HL-60 (cell line): ENCODE data around the gene MKKS.

Experiments
- DNase-seq, 2 experiments: peaks; one replicate each; pipeline ENCODE4 v3.0.0-alpha.2; 2010 to 2020; ENCODE audit warnings: low read depth in 1 of 2, low spot score in 1 of 2
- H3K27ac ChIP-seq: fragments of 250-450 bp; sonication (Bioruptor Pico); replicated peaks from 2 replicates; pipeline ENCODE4 v1.5.1; 2020; ENCODE audit warnings: mild to moderate bottlenecking, moderate library complexity
- H3K27me3 ChIP-seq: fragments of 250-450 bp; sonication (Bioruptor Pico); 2 replicates; pipeline ENCODE4 v1.5.1; 2021; ENCODE audit warnings: mild to moderate bottlenecking, moderate library complexity; ENCODE audit not compliant: insufficient read depth, poor library complexity, severe bottlenecking
- H3K4me3 ChIP-seq: replicated peaks from 2 replicates; pipeline ENCODE4 v1.5.1; 2011; ENCODE audit warnings: mild to moderate bottlenecking, control low read depth, low read length; ENCODE audit not compliant: insufficient read depth
- GABPA ChIP-seq: IDR thresholded peaks from 2 replicates; pipeline ENCODE4 v1.6.1; 2012; ENCODE audit warnings: low read depth
- POLR2AphosphoS5 ChIP-seq: IDR thresholded peaks from 2 replicates; pipeline ENCODE4 v1.6.1; 2012; ENCODE audit warnings: low read depth
- SPI1 ChIP-seq: IDR thresholded peaks from 2 replicates; pipeline ENCODE4 v1.6.1; 2012; ENCODE audit warnings: low read depth, mild to moderate bottlenecking, borderline replicate concordance
- TF ChIP-seq, protein P1 (sequence below): IDR thresholded peaks from one replicate; pipeline ENCODE4 v1.5.1; 2011; ENCODE audit warnings: low read length, control low read depth, inconsistent platforms; ENCODE audit not compliant: insufficient read depth
- TF ChIP-seq, protein P2 (sequence below): IDR thresholded peaks from 2 replicates; pipeline ENCODE4 v1.6.1; 2012; ENCODE audit warnings: low read depth; ENCODE audit not compliant: insufficient replicate concordance

MKKS gene

DNA sequence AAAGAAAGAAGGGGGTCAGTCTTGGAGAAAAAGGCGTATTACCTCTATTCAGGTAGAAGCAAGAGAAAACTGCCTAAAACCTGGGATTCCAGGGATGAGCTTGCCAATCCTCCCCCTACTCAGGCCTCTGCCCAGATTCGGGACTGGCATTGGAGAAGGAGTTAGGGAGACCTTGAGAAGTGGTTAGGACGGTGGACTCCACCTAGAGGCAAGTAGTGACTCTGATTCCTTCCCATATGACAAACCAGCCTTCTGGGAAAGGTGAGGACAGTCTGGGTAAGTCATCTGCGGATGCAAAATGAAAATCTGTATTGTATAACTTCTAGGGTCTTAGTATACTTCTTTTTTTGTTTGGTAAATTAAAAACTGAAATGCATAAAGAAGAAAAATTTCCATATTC is 44.9 kb upstream of the MKKS start:
- no peak for DNase-seq
- TF ChIP-seq GABPA (no peak), SPI1 (no peak), POLR2AphosphoS5 (no peak)
- TF ChIP-seq, protein P1, sequence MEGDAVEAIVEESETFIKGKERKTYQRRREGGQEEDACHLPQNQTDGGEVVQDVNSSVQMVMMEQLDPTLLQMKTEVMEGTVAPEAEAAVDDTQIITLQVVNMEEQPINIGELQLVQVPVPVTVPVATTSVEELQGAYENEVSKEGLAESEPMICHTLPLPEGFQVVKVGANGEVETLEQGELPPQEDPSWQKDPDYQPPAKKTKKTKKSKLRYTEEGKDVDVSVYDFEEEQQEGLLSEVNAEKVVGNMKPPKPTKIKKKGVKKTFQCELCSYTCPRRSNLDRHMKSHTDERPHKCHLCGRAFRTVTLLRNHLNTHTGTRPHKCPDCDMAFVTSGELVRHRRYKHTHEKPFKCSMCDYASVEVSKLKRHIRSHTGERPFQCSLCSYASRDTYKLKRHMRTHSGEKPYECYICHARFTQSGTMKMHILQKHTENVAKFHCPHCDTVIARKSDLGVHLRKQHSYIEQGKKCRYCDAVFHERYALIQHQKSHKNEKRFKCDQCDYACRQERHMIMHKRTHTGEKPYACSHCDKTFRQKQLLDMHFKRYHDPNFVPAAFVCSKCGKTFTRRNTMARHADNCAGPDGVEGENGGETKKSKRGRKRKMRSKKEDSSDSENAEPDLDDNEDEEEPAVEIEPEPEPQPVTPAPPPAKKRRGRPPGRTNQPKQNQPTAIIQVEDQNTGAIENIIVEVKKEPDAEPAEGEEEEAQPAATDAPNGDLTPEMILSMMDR = no peak
- TF ChIP-seq, protein P2, sequence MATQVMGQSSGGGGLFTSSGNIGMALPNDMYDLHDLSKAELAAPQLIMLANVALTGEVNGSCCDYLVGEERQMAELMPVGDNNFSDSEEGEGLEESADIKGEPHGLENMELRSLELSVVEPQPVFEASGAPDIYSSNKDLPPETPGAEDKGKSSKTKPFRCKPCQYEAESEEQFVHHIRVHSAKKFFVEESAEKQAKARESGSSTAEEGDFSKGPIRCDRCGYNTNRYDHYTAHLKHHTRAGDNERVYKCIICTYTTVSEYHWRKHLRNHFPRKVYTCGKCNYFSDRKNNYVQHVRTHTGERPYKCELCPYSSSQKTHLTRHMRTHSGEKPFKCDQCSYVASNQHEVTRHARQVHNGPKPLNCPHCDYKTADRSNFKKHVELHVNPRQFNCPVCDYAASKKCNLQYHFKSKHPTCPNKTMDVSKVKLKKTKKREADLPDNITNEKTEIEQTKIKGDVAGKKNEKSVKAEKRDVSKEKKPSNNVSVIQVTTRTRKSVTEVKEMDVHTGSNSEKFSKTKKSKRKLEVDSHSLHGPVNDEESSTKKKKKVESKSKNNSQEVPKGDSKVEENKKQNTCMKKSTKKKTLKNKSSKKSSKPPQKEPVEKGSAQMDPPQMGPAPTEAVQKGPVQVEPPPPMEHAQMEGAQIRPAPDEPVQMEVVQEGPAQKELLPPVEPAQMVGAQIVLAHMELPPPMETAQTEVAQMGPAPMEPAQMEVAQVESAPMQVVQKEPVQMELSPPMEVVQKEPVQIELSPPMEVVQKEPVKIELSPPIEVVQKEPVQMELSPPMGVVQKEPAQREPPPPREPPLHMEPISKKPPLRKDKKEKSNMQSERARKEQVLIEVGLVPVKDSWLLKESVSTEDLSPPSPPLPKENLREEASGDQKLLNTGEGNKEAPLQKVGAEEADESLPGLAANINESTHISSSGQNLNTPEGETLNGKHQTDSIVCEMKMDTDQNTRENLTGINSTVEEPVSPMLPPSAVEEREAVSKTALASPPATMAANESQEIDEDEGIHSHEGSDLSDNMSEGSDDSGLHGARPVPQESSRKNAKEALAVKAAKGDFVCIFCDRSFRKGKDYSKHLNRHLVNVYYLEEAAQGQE = no peak
- no peak overlapping the region for H3K27ac ChIP-seq
- H3K4me3 ChIP-seq = no peak overlapping the region
- no peaks in the 10 kb centered on the region for H3K27me3 ChIP-seq

DNA sequence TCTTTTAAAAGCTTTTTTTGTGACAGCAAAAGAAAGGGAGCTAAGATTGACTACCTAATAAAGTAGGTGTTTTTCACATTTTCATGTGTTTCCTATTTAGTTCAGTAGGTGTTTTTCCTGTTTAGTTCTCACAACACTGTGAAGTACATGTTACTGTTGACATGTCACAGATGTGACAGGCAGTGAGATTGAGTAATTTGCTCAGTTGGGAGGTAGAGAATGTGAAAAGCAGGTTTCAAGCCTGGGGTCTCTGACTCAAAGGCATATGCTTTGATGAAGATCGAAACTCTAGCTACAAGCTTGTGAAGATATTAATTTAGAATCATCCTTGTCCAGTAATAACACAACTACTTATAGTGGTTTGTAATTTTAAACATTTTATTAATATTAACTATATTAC is 44.2 kb upstream of the MKKS start:
- H3K27ac ChIP-seq = no peak overlapping the region; the same call in 1 of the 2 replicates
- TF ChIP-seq, protein P2 = no peak
- TF ChIP-seq POLR2AphosphoS5 (no peak), GABPA (no peak), SPI1 (no peak)
- TF ChIP-seq, protein P1 = no peak
- H3K4me3 ChIP-seq = no peak overlapping the region
- no peak for DNase-seq
- no peaks in the 10 kb centered on the region for H3K27me3 ChIP-seq

DNA sequence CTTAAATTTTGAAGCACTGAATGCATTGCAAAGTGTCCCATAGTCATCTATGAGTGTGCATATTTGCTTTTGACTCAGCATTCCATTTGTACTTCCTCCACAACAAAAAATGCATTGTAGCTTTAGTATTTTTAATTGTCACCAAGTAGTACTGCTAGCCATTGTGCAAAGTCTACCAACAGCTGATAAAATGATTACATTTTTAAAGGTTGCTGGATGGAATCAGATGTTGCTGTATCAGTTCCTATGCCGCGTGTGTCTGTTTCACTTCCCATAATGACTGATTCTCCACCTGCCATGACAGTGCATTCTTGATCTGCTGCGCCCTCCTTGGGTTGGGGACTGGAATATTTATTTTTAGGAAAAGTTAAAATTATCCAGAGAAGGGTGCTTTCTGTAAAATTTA is 42.3 kb upstream of the MKKS start:
- peak; percentile 65 to 76 for DNase-seq
- H3K27ac ChIP-seq = peak overlapping the region; percentile 77

More for the DNA sequence above, 42.3 kb upstream of the MKKS start:
- Histone ChIP-seq H3K4me3 (no peak overlapping the region), H3K27me3 (no peaks in the 10 kb centered on the region)
- TF ChIP-seq GABPA = no peak
- TF ChIP-seq, protein P1 = no peak
- TF ChIP-seq POLR2AphosphoS5 = peak; percentile 58; the same call in 1 of the 2 replicates
- peak; percentile 82 for TF ChIP-seq SPI1
- TF ChIP-seq, protein P2 = no peak
